ENCODE data around the gene POLR2J2.
"Not testable (repeated sequence)": the region's sequence is repeated elsewhere in the genome, so short reads cannot be mapped to it uniquely, and the experiment has no call there.

GRCh38 chr7:102675545-102675944, 4.1 kb upstream of the POLR2J2 start:
- not testable (repeated sequence) for TF ChIP-seq POLR2A, POLR2AphosphoS5 (IDR thresholded peaks at IDR 0.05)
- TF ChIP-seq, protein P1, sequence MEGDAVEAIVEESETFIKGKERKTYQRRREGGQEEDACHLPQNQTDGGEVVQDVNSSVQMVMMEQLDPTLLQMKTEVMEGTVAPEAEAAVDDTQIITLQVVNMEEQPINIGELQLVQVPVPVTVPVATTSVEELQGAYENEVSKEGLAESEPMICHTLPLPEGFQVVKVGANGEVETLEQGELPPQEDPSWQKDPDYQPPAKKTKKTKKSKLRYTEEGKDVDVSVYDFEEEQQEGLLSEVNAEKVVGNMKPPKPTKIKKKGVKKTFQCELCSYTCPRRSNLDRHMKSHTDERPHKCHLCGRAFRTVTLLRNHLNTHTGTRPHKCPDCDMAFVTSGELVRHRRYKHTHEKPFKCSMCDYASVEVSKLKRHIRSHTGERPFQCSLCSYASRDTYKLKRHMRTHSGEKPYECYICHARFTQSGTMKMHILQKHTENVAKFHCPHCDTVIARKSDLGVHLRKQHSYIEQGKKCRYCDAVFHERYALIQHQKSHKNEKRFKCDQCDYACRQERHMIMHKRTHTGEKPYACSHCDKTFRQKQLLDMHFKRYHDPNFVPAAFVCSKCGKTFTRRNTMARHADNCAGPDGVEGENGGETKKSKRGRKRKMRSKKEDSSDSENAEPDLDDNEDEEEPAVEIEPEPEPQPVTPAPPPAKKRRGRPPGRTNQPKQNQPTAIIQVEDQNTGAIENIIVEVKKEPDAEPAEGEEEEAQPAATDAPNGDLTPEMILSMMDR (IDR thresholded peaks at IDR 0.05) = not testable (repeated sequence)

Data from upper lobe of left lung (tissue), 4 donors.